ENCODE data around the gene HIPK1.
"Not testable (repeated sequence)": the region's sequence is repeated elsewhere in the genome, so short reads cannot be mapped to it uniquely, and the experiment has no call there.

The HIPK1 gene

GRCh38 chr1:113946112-113946511 lies 17.0 kb downstream of the HIPK1 start:
- no peak for DNase-seq

DNA sequence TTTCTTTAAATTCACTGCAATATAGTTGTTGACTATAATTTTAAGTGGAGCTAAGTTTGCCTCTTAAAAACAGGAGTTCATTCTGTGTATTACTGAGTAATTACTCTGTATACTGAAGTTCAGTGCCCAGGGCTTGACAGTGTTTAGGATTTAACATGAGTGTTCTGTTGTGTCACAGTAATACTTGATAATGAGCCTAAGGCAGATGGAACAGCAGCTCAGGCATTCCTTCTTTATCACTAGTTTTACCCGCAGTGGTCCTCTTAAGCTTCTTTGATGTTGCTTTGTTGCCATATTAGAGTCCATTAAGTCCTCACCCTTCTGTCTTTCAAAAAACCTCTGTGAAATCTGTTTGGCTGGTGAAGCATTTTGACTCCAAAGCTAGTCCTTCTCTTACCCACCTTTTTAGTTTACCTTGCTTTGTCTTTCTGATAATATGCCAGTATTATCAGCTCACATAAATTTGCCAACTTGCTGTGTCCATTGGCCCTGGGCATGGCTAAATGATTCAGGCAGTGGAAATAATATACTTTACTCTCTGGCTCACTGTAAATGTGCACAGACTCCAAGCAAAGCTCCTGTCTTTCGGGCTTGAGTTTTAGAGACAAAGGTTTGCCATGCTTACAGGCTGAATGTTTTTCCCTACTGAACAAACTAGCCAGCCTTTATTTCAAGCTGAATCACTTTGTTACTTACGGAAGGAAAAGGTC lies 17.7 kb downstream of the HIPK1 start:
- no peak for DNase-seq

- DNase-seq: no peak
Observed at GRCh38 chr1:113947388-113948107, 18.4 kb downstream of the HIPK1 start.

DNA sequence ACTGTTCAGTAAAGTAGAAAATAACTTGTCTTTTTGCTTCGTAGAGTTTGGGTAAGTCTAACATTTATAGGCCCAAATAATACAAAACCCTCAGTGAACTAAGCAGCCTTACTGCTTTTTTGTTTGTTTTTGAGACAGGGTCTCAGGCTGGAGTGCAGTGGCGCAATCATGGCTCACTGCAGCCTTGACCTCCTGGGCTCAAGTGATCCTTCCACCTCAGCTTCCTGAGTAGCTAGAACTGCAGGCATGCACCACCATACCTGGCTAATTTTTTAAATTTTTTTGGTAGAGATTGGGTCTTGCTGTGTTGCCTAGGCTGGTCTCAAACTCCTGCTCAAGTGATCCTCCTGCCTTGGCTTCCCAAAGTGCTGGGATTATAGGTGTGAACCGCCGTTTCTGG lies 19.0 kb downstream of the HIPK1 start:
- not testable (repeated sequence) for DNase-seq

DNA sequence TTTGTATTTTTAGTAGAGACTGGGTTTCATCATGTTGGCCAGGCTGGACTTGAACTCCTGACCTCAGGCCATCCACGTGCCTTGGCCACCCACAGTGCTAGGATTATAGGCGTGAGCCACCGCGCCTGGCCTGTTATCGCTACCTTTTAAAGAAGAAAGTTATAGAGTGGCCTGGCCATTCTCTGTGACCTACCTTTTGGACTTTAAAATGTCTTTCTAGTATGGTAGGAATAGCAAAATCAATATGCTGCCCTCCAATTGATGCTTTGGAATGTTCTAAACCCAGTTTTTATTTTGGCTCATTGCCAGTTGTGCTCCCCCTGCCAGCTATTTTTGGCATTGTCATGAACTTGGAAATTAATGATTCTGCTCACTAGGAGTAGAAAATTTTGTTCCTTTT lies 19.9 kb downstream of the HIPK1 start:
- DNase-seq: no peak

DNA sequence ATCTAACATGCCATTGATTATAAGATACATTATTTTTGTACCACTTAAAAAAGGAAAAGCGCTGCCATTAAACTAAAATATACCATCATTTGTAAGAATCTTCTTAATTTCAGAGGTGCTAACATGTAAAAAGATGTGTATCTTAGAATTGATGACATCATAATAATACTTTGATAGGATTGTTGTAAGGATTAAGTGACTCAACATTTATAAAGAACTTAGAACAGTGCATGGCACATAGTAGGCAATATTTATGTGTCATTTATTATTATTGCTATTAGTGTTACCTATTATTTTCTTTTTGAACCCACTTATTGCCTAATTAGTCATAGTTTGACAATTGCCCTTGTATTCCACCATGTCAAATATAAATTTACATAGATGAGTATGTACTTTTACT lies 21.8 kb downstream of the HIPK1 start:
- DNase-seq: no peak

- DNase-seq: no peak
Observed at GRCh38 chr1:113951719-113952118, 22.6 kb downstream of the HIPK1 start.

GRCh38 chr1:113957984-113958383 lies 28.9 kb downstream of the HIPK1 start:
- no peak for DNase-seq

DNA sequence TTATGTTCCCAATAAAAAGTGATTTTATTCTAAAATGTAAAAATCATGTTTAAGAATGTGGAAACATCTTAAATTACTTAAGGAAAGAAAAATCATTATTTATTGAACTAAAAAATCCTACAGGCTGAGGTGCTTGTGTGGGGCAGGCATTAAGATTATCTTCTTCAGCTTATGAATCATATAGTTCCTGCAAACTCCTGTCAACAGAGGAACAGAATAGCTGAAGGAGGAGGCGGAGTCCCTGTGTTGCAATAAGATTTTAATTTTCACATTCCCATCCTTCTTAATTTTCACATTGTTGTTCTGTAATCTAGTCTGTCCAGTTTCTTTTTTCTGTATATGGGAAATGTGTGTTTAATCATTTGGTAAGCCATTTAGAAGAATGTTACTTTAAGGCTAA lies 29.6 kb downstream of the HIPK1 start:
- no peak for DNase-seq

- DNase-seq: no peak
Observed at GRCh38 chr1:113963281-113963906, 34.3 kb downstream of the HIPK1 start.

GRCh38 chr1:113965703-113966412 lies 36.7 kb downstream of the HIPK1 start:
- no peak for DNase-seq

DNA sequence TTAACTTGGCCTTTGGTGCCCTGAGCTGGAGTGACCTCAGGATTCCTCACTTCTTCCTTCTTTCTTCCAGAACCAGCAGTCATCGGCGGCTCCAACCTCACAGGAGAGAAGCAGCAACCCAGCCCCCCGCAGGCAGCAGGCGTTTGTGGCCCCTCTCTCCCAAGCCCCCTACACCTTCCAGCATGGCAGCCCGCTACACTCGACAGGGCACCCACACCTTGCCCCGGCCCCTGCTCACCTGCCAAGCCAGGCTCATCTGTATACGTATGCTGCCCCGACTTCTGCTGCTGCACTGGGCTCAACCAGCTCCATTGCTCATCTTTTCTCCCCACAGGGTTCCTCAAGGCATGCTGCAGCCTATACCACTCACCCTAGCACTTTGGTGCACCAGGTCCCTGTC lies 43.8 kb downstream of the HIPK1 start:
- no peak for DNase-seq

GRCh38 chr1:113975211-113975895 lies 46.2 kb downstream of the HIPK1 start:
- no peak for DNase-seq

GRCh38 chr1:113976609-113977278 lies 47.6 kb downstream of the HIPK1 start:
- DNase-seq: no peak

DNA sequence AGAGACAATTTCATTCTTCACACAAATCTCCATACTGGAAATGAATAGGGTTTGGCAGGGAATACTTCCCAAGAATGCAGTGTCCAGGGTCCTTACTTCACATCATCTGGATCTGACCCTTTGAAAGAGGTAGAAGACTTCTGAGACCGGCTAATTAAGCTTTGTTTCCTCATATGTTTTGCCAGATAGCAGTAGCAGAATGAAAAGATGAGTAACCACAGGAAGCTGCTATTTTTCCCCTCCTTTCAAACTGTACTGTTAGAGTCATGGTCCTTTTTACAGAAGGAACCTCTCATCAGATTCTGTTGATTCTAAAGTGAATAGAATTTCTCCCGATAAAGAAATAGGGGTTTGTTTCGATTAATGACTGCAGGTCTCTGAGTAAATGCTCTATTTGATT lies 48.8 kb downstream of the HIPK1 start:
- no peak for DNase-seq

DNA sequence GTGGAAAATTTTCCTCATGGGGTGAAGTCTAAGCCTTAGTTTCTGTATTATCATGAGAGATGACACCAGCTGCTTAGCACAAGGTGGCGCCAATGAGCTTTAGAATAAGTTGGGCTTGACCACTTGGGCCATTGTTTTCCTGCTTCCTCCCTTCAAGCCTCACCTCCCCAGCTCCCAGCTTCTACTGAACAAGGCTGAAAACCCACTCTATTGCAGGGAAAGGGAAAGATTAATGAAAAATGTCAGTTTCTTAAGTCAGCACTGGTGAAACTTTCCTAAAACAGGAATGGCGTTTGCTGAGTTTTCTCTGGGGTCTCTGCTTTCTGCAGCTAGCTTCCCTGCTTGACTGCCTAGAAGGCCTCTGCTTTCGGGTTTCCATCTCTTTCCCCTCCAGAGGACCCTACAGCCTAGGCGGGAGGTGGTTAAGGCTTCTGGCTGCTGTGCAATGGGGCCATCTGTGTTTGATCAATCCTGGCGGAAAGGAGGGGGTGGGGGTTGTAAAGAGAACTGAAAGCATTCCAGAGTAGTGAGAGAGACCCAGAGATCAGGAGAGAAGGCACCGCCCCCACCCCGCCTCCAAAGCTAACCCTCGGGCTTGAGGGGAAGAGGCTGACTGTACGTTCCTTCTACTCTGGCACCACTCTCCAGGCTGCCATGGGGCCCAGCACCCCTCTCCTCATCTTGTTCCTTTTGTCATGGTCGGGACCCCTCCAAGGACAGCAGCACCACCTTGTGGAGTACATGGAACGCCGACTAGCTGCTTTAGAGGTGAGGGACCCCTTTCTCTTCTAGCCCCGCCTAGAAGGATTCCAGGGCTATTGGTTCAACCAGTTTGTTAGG lies 50.0 kb downstream of the HIPK1 start, which contains the start of gene OLFML3:
TSS of gene OLFML3 (plus strand) at position 612 of the 840 bp plus-strand sequence. CDS start at position 655, 43 bp downstream.
- peak; percentile 40 for DNase-seq

DNA sequence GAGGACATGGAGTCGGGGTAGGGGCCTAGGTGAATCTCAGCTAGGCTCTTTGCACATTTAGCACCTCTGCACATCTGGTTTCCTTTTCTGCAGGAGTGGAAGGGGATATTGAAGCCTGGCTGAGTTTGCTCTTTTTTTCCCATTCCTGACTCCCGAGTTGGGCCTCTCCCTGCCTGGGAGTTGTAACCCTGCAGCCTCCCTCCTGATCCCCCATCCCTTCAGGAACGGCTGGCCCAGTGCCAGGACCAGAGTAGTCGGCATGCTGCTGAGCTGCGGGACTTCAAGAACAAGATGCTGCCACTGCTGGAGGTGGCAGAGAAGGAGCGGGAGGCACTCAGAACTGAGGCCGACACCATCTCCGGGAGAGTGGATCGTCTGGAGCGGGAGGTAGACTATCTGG lies 51.0 kb downstream of the HIPK1 start:
- no peak for DNase-seq

GRCh38 chr1:113981962-113982931 lies 53.1 kb downstream of the HIPK1 start:
- no peak for DNase-seq

GRCh38 chr1:113982949-113983348 lies 53.8 kb downstream of the HIPK1 start:
- DNase-seq: no peak

- DNase-seq: no peak
Observed at GRCh38 chr1:113983391-113983790, 54.3 kb downstream of the HIPK1 start.

Data from CD4-positive, alpha-beta T cell treated with Interferon gamma for 1 hour (primary cell).